ENCODE results near the gene CEBPG.

DNA sequence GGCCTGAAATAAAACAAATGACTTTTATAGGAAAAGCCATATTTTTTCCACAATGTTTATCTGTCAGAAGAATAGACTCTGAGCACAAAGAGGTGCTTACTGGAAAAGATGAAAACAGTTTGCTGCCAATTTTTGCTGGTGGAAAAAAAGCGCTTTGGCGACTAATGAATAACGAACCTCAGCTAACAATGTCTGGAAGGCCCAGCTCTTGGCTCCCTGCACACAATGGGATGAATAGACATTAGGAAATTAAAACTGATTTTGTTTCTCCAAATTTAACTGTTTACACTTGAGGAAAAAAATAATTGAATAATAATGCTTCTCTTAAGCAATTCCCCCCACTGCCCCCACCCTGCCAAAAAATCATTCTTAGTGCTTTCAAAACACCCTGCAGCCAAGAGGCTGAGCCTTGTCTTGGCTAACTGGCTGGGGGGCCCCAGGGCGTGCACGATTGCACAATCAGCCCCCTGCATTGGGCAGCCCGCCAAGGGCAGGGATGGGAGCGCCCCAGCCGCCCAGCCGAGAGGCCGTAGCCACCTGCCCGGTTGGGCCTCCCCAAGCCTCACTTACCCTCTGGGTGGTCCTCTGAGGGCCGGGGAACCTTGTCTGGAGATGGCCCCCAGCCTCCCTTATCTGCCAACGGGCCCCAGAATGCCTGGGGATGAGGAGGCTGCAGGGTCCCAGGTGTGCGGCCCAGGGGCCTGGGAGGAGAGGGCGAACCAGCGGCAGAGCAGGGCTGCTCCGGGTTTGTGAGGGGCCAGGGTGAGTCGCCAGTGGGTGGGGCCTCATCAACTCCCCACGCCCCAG lies 16.8 kb downstream of the CEBPG start:
- no peak for TF ChIP-seq POLR2AphosphoS5 (IDR thresholded peaks at IDR 0.05; ENCODE audit: borderline replicate concordance, low read depth, low read length)
- no peak for TF ChIP-seq EZH2 (IDR thresholded peaks at IDR 0.05)
- no peak for TF ChIP-seq FOXP2 (optimal IDR thresholded peaks at IDR 0.05; ENCODE audit: control extremely low read depth, extremely low read length, insufficient read depth)
